HepG2 (cell line): ENCODE results near the gene STK39. TPM values are rescaled to one million over a fixed set of nuclear protein-coding genes. Genes with fewer than 3 reads are reported as not detected.

ENCODE experiments used
- ATF1 ChIP-seq: IDR thresholded peaks from 2 replicates; pipeline ENCODE4 v1.6.1; 2016; ENCODE audit warnings: mild to moderate bottlenecking, control low read depth
- FOXA1 ChIP-seq, 2 experiments: fragments of 450-650 bp in 1 of 2; sonication (generic) in 1 of 2; formaldehyde crosslinking in 1 of 2; IDR thresholded peaks; 2 replicates each; pipeline versions ENCODE4 v1.4.0 to v1.6.1; 2016 to 2020; ENCODE audit warnings: missing genetic modification reagents in 1 of 2
- FOXK1 ChIP-seq: sonication (generic); formaldehyde crosslinking; IDR thresholded peaks from 2 replicates; pipeline ENCODE4 v1.4.0; 2020; ENCODE audit warnings: low read depth, missing genetic modification reagents, borderline replicate concordance
- HOXA5 ChIP-seq: sonication (generic); formaldehyde crosslinking; IDR thresholded peaks from 2 replicates; pipeline ENCODE4 v1.4.0; 2020; ENCODE audit warnings: missing genetic modification reagents
- RFX3 ChIP-seq: IDR thresholded peaks from 2 replicates; pipeline ENCODE4 v1.6.1; 2016; ENCODE audit warnings: missing biosample characterization, missing genetic modification reagents
- SAP130 ChIP-seq: IDR thresholded peaks from 2 replicates; pipeline ENCODE4 v1.6.1; 2016; ENCODE audit warnings: low read depth
- SOX6 ChIP-seq, 2 experiments: fragments of 450-650 bp in 1 of 2; sonication (generic) in 1 of 2; formaldehyde crosslinking in 1 of 2; IDR thresholded peaks; 2 replicates each; pipeline versions ENCODE4 v1.4.0 to v1.6.1; 2017 to 2020; ENCODE audit warnings: antibody characterized with exemption in 1 of 2, mild to moderate bottlenecking in 1 of 2, missing genetic modification reagents in 1 of 2
- SYNCRIP ChIP-seq: fragments of 200-400 bp; formaldehyde crosslinking; IDR thresholded peaks from 2 replicates; pipeline ENCODE4 v1.6.1; 2018; ENCODE audit warnings: mild to moderate bottlenecking, low read depth, low read length; ENCODE audit not compliant: insufficient read depth
- ZNF225 ChIP-seq: sonication (generic); formaldehyde crosslinking; IDR thresholded peaks from 2 replicates; pipeline ENCODE4 v1.4.0; 2020; ENCODE audit warnings: mild to moderate bottlenecking, missing genetic modification reagents
- ZNF570 ChIP-seq: sonication (generic); formaldehyde crosslinking; IDR thresholded peaks from 2 replicates; pipeline ENCODE4 v1.4.0; 2020; ENCODE audit warnings: mild to moderate bottlenecking, missing genetic modification reagents, borderline replicate concordance
- ZNF670 ChIP-seq: sonication (generic); formaldehyde crosslinking; IDR thresholded peaks from 2 replicates; pipeline ENCODE4 v1.8.0; 2022; ENCODE audit warnings: mild to moderate bottlenecking, missing genetic modification reagents, borderline replicate concordance
- ZNF816 ChIP-seq: sonication (generic); formaldehyde crosslinking; IDR thresholded peaks from 2 replicates; pipeline ENCODE4 v1.8.0; 2022; ENCODE audit warnings: missing genetic modification reagents, mild to moderate bottlenecking, borderline replicate concordance
- ZSCAN29 ChIP-seq: sonication (generic); formaldehyde crosslinking; conservative IDR thresholded peaks from 2 replicates; pipeline ENCODE4 v1.4.0; 2020; ENCODE audit warnings: mild to moderate bottlenecking, missing genetic modification reagents
- polyA plus RNA-seq, 8 experiments: library from polyadenylated mRNA; depleted of rRNA in 3 of 8; stranded (reverse) in 7 of 8; unstranded in 1 of 8; fragments of >200 nt; fragmentation: Illumina TruSeq in 4 of 8; extraction: Trizol in 4 of 8; gene quantifications; 2 replicates each; pipeline versions ENCODE4 v1.2.1 to v1.2.3, GENCODE V29; 2011 to 2016; ENCODE audit warnings: low read depth in 4 of 8, missing spikeins in 1 of 8, mixed read lengths in 1 of 8; ENCODE audit not compliant: insufficient read depth in 1 of 8
- total RNA-seq, 5 experiments: library from RNA; depleted of rRNA; stranded (reverse); fragments of >200 nt; fragmentation: Illumina TruSeq; extraction: Trizol; gene quantifications; 2 replicates each; pipeline ENCODE4 v1.2.3, GENCODE V29; 2016; ENCODE audit warnings: low read depth in 1 of 5
- TF ChIP-seq, protein P1 (sequence below): sonication (generic); formaldehyde crosslinking; IDR thresholded peaks from 2 replicates; pipeline ENCODE4 v1.5.1; 2020; ENCODE audit warnings: mild to moderate bottlenecking, missing genetic modification reagents, borderline replicate concordance
- TF ChIP-seq, protein P2 (sequence below): sonication (generic); formaldehyde crosslinking; IDR thresholded peaks from 2 replicates; pipeline ENCODE4 v1.5.0; 2020; ENCODE audit warnings: missing genetic modification reagents
- TF ChIP-seq, protein P3 (sequence below): IDR thresholded peaks from 2 replicates; pipeline ENCODE4 v1.6.1; 2012; ENCODE audit warnings: low read depth, low read length, improper control_type of control experiment
- TF ChIP-seq, protein P4 (sequence below): sonication (generic); formaldehyde crosslinking; IDR thresholded peaks from 2 replicates; pipeline ENCODE4 v1.5.1; 2020; ENCODE audit warnings: mild to moderate bottlenecking, missing genetic modification reagents

Gene STK39
- total and polyA plus RNA-seq, 2 of the 13 experiments (the other 11 are each of a cell fraction or from before 2014, with no cell fraction given): 27.3 to 38.4 TPM

DNA sequence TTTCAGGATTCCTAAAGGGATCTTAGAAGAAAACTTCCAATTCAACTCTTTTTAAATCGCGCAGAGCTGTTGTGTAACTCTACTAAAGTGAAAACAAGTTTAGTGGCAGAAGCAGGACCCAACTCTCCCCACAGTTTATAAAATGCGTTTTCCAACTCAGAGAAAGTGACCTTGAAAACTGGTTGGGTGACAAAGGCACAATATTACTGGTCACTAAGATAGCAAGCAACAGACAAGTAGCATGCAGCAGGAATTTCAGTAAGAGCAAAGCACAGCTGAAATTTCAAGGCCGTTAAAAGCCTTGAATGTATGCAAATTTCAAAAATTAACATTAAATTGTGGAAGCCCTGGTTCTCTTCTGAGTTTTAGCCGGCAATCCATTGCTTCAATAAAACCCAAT lies 66.9 kb downstream of the STK39 start (continued):
- TF ChIP-seq, protein P1, sequence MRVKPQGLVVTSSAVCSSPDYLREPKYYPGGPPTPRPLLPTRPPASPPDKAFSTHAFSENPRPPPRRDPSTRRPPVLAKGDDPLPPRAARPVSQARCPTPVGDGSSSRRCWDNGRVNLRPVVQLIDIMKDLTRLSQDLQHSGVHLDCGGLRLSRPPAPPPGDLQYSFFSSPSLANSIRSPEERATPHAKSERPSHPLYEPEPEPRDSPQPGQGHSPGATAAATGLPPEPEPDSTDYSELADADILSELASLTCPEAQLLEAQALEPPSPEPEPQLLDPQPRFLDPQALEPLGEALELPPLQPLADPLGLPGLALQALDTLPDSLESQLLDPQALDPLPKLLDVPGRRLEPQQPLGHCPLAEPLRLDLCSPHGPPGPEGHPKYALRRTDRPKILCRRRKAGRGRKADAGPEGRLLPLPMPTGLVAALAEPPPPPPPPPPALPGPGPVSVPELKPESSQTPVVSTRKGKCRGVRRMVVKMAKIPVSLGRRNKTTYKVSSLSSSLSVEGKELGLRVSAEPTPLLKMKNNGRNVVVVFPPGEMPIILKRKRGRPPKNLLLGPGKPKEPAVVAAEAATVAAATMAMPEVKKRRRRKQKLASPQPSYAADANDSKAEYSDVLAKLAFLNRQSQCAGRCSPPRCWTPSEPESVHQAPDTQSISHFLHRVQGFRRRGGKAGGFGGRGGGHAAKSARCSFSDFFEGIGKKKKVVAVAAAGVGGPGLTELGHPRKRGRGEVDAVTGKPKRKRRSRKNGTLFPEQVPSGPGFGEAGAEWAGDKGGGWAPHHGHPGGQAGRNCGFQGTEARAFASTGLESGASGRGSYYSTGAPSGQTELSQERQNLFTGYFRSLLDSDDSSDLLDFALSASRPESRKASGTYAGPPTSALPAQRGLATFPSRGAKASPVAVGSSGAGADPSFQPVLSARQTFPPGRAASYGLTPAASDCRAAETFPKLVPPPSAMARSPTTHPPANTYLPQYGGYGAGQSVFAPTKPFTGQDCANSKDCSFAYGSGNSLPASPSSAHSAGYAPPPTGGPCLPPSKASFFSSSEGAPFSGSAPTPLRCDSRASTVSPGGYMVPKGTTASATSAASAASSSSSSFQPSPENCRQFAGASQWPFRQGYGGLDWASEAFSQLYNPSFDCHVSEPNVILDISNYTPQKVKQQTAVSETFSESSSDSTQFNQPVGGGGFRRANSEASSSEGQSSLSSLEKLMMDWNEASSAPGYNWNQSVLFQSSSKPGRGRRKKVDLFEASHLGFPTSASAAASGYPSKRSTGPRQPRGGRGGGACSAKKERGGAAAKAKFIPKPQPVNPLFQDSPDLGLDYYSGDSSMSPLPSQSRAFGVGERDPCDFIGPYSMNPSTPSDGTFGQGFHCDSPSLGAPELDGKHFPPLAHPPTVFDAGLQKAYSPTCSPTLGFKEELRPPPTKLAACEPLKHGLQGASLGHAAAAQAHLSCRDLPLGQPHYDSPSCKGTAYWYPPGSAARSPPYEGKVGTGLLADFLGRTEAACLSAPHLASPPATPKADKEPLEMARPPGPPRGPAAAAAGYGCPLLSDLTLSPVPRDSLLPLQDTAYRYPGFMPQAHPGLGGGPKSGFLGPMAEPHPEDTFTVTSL (CRISPR knock-in tag): 0 out of 2 replicates have a peak, but pooled peaks have one; percentile 72
- 0 out of 2 replicates have a peak, but pooled peaks have one; percentile 52 for TF ChIP-seq ZSCAN29 (CRISPR knock-in tag)
- no peak for TF ChIP-seq ZNF670
- TF ChIP-seq HOXA5 (CRISPR knock-in tag): peak; percentile 7; the same call in 1 of the 2 replicates
- TF ChIP-seq RFX3: 0 out of 2 replicates have a peak, but pooled peaks have one; percentile 17
- TF ChIP-seq FOXK1 (CRISPR knock-in tag): no peak; the same call in 1 of the 2 replicates
- TF ChIP-seq ZNF225 (CRISPR knock-in tag): no peak
- TF ChIP-seq, protein P2, sequence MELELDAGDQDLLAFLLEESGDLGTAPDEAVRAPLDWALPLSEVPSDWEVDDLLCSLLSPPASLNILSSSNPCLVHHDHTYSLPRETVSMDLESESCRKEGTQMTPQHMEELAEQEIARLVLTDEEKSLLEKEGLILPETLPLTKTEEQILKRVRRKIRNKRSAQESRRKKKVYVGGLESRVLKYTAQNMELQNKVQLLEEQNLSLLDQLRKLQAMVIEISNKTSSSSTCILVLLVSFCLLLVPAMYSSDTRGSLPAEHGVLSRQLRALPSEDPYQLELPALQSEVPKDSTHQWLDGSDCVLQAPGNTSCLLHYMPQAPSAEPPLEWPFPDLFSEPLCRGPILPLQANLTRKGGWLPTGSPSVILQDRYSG (CRISPR knock-in tag): 0 out of 2 replicates have a peak, but pooled peaks have one; percentile 22
- TF ChIP-seq ZNF816: 0 out of 2 replicates have a peak, but pooled peaks have one; percentile 58
- TF ChIP-seq, protein P3, sequence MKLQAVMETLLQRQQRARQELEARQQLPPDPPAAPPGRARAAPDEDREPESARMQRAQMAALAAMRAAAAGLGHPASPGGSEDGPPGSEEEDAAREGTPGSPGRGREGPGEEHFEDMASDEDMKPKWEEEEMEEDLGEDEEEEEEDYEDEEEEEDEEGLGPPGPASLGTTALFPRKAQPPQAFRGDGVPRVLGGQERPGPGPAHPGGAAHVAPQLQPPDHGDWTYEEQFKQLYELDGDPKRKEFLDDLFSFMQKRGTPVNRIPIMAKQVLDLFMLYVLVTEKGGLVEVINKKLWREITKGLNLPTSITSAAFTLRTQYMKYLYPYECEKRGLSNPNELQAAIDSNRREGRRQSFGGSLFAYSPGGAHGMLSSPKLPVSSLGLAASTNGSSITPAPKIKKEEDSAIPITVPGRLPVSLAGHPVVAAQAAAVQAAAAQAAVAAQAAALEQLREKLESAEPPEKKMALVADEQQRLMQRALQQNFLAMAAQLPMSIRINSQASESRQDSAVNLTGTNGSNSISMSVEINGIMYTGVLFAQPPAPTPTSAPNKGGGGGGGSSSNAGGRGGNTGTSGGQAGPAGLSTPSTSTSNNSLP: no peak
- TF ChIP-seq FOXA1 (IDR thresholded peaks at IDR 0.05): no peak
- TF ChIP-seq FOXA1 (CRISPR knock-in tag; IDR thresholded peaks at IDR 0.05): no peak
- TF ChIP-seq ZNF570 (CRISPR knock-in tag): no peak
- TF ChIP-seq SAP130 (CRISPR knock-in tag): peak; percentile 56; the same call in 1 of the 2 replicates
- TF ChIP-seq SYNCRIP: no peak
- TF ChIP-seq ATF1 (CRISPR knock-in tag): peak; percentile 5; the same call in 1 of the 2 replicates
- TF ChIP-seq, protein P4, sequence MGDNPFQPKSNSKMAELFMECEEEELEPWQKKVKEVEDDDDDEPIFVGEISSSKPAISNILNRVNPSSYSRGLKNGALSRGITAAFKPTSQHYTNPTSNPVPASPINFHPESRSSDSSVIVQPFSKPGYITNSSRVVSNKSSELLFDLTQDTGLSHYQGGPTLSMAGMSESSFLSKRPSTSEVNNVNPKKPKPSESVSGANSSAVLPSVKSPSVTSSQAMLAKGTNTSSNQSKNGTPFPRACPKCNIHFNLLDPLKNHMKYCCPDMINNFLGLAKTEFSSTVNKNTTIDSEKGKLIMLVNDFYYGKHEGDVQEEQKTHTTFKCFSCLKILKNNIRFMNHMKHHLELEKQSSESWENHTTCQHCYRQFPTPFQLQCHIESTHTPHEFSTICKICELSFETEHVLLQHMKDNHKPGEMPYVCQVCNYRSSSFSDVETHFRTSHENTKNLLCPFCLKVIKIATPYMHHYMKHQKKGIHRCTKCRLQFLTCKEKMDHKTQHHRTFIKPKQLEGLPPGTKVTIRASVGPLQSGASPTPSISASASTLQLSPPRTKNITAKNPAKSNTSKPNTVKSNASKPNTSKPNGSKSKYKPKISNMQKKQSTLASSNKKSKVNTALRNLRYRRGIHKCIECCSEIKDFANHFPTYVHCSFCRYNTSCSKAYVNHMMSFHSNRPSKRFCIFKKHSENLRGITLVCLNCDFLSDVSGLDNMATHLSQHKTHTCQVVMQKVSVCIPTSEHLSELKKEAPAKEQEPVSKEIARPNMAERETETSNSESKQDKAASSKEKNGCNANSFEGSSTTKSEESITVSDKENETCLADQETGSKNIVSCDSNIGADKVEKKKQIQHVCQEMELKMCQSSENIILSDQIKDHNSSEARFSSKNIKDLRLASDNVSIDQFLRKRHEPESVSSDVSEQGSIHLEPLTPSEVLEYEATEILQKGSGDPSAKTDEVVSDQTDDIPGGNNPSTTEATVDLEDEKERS (CRISPR knock-in tag): peak; percentile 33; the same call in 1 of the 2 replicates
- no peak for TF ChIP-seq SOX6 (IDR thresholded peaks at IDR 0.05)
- TF ChIP-seq SOX6 (CRISPR knock-in tag; IDR thresholded peaks at IDR 0.05): no peak; the same call in 1 of the 2 replicates
